DMS114 treated with DMSO at 0.1 percent for 48 hours (cell line): Measurements from ENCODE around the gene AIRE.
"Not testable (repeated sequence)": the region's sequence is repeated elsewhere in the genome, so short reads cannot be mapped to it uniquely, and the experiment has no call there.

Experiments
- DNase-seq: peaks from one replicate; lab custom pipeline; 2025; ENCODE audit not compliant: unreplicated experiment; lab: John Stamatoyannopoulos, UW

AIRE gene

GRCh38 chr21:44285138-44285992 is at the start of gene AIRE:
AIRE (plus strand) TSS chr21:44285876; CDS start chr21:44286007, 131 bp downstream.
- no peak for DNase-seq

GRCh38 chr21:44240353-44240752 is 45.3 kb upstream of the AIRE start:
- DNase-seq: not testable (repeated sequence)

- not testable (repeated sequence) for DNase-seq
Observed at GRCh38 chr21:44240842-44241241, 44.8 kb upstream of the AIRE start, which contains the start of gene ICOSLG. ICOSLG (minus strand) TSS chr21:44240943; CDS start chr21:44240817, 126 bp downstream.

GRCh38 chr21:44241281-44241680 is 44.4 kb upstream of the AIRE start:
- not testable (repeated sequence) for DNase-seq

GRCh38 chr21:44243980-44244379 is 41.7 kb upstream of the AIRE start:
- not testable (repeated sequence) for DNase-seq

GRCh38 chr21:44247904-44248303 is 37.8 kb upstream of the AIRE start:
- DNase-seq: not testable (repeated sequence)

GRCh38 chr21:44249204-44250037 is 36.3 kb upstream of the AIRE start:
- DNase-seq: not testable (repeated sequence)

GRCh38 chr21:44253832-44254710 is 31.6 kb upstream of the AIRE start:
- no peak for DNase-seq

GRCh38 chr21:44255511-44255981 is 30.1 kb upstream of the AIRE start:
- no peak for DNase-seq

- DNase-seq: no peak
Observed at GRCh38 chr21:44258056-44258725, 27.5 kb upstream of the AIRE start.

- DNase-seq: no peak
Observed at GRCh38 chr21:44259082-44259705, 26.5 kb upstream of the AIRE start.

GRCh38 chr21:44260066-44260465 is 25.6 kb upstream of the AIRE start:
- no peak for DNase-seq

- no peak for DNase-seq
Observed at GRCh38 chr21:44260791-44261631, 24.7 kb upstream of the AIRE start.

- DNase-seq: no peak
Observed at GRCh38 chr21:44261675-44262295, 23.9 kb upstream of the AIRE start, which contains the start of gene DNMT3L. DNMT3L (minus strand) TSS chr21:44261897; CDS start chr21:44261259, 638 bp downstream.

GRCh38 chr21:44262338-44263056 is 23.2 kb upstream of the AIRE start:
- DNase-seq: no peak

GRCh38 chr21:44263221-44263760 is 22.4 kb upstream of the AIRE start:
- no peak for DNase-seq

GRCh38 chr21:44263768-44264167 is 21.9 kb upstream of the AIRE start:
- no peak for DNase-seq
